CMK (cell line): ENCODE results near the gene TLN1.

ENCODE experiments used
- DNase-seq: peaks from one replicate; pipeline ENCODE4 v3.0.0-alpha.2; 2010; ENCODE audit warnings: low read depth

Gene TLN1

DNA sequence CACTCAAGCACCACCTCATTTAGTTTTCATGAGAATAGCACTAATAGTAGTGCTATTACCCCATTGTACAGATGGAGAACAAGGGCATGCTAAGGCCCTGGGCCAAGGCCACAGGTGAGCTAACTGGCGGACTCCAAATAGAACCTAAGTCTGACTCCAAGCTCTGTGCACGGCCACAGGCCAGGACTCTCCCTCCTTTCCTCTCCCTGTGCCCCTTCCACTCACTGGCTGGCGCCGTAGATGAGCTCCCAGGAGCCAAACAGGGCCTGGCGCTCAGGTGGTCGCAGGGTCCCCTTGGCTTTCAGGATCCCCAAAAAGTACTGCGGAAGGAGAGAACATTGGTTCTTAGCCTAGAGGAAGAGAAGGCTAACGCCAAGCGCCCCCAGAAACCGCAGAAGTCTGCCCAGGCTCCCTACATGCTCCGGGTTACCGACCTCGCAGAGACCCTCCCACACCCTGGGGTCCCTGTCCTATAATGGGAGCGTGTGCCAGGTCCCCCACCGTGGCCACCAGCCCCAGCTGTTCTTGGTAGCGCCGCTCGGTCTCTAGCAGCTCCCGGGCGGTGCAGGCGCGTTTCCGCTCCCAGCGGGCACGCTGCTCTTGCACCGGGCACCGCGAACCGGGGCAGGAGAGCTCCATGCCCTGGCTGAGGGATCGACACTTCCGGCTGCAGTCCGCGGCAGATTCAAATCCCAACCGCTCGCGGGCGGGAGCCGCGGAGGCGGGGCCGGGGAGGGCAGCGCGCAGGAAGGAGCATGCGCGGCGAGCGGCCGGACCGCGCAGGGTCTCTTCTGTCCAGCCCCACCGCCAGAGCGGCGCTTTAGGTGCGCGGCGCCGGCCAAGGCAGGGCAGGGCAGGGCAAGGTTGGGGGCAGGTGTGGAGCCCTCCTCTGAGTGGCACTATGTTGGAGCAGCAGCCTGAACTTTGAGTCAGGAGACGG, 67.2 kb downstream of the TLN1 start, which contains the start of gene ARHGEF39:
TSS of gene ARHGEF39 (minus strand) at position 665 of the 940 bp plus-strand sequence. CDS start at position 639, 26 bp downstream.
- DNase-seq = peak; percentile 75

DNA sequence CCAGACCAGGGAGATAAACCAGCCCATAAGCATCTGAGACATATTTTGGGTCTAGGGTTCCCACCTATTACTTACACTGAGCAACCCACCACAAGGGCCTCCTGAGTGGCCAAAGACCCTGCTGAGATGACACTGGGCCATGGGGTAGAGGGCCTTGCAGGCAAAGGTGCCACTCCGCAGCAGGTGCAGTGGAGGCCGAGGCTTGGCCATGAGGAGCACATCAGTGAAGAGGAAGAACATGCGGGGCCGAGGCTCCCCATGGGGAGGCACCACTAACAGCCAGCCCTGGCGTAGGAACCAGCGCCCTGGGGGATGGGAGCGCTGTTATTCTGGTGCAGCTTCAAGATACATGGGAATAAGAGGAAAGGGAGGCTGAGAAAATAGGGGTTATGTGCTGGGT, 69.6 kb downstream of the TLN1 start:
- no peak for DNase-seq

DNA sequence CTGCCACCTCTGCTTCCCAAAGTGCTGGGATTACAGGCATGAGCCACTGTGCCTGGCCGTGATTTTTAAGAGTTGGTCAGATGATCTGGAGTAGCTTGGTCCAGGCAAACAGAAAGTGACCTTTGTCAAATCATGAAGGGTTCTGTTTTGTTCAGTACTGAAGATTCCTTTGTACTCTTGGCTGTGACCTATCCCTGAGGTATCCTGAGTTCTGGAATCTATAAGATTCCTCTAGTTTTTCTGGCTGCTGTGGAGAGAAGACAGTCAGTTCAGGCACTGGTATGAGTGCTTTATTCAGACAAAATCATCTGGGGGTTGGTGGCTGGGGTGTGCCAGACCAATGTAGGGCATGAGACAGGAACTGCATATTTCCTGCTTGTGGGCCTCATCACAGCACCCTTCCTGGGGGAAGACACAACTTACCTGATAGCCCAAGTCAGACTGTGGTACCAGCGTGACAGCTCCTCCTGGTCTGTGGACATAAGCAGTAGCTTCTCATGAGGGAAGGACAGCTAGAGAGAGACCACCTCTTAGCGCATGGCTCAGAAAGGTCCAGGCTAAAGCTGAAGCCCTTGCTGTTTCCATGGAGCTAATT, 70.1 kb downstream of the TLN1 start:
- no peak for DNase-seq

DNA sequence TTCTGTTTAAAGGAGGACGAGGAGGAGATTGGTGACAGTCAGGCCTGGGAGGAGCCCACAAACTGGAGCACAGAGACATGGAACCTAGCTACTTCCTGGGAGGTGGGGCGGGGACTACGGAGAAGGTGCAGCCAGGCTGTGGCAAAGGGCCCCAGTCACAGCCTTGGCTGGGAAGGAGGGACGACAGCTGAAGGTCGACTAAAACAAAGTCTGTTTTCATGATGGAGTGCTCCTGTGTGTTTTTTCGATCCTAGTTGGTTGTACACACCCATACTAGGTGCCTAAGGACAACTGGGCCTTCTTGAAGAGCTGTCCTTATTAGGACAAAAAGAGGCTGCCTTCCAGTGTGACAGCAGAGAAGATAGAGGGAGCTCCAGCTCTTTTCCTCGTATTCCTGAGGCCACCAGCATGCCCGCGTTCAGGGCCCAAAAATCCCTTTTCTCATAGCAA, 71.0 kb downstream of the TLN1 start:
- no peak for DNase-seq

DNA sequence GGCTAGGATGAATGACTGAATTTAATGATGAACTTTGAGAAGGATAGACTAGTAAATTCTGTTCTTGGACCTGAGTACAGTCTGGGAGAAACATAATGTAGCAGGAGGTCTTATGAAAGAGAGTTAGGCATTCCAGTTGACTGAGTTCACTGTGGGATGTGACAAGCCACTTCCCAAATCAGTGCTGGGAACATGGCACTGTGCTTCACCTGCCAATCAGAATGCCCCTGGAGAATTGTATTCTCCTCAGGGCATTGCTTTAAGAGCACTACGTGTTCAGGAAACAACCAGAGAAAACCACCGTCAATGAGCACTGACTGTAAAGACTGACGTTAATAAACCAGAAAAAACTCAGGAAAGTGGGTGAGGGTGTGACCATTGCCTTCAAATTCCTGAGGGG, 72.7 kb downstream of the TLN1 start:
- no peak for DNase-seq

DNA sequence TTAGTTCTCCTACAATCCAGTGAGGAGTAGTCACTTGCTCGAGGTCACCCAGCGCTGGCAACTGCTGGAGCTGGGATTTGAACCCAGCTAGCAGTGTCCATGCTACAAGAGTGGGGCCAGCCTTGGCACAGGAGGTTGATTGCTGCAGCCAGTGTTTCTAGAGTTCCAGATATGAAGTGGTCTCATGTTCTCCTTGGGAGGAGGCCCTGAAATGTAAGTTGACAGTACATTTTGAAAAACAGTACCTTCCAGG, 73.1 kb downstream of the TLN1 start:
- no peak for DNase-seq

DNA sequence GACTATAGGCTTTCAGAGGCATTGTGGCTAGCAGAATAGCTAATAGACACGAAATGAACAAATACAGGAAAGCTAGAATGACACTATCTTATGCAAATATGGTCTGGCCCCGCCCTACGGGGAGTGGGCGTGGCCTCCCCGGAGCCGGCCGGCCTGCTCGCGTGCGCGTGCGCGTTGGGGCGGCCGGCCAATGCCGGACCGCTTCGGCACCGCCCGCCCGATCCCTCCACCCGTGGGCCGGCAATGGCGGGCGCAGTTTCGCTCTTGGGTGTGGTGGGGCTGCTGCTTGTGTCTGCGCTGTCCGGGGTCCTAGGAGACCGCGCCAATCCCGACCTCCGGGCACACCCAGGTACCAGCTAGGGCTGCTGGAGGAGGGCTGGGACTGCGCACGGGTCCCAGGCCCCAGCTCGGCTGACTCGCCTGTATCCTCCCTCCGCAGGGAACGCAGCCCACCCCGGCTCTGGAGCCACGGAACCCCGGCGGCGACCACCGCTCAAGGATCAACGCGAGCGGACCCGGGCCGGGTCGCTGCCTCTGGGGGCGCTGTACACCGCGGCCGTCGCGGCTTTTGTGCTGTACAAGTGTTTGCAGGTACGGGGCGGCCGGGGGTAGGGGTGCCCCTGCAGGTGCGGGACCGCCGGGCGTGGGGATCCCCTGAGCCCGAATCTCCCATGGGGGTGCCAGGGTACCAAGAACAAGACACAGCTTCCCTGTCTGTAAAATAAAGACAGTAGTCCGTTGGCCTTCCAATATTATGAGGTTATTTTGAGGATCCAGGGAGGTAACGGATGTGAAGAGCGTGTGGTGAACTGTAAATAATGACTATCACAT, 73.6 kb downstream of the TLN1 start, which contains the start of gene CCDC107:
TSS of gene CCDC107 (plus strand) at position 156 of the 831 bp plus-strand sequence. CDS start at position 244, 88 bp downstream.
- peak; percentile 62 for DNase-seq

DNA sequence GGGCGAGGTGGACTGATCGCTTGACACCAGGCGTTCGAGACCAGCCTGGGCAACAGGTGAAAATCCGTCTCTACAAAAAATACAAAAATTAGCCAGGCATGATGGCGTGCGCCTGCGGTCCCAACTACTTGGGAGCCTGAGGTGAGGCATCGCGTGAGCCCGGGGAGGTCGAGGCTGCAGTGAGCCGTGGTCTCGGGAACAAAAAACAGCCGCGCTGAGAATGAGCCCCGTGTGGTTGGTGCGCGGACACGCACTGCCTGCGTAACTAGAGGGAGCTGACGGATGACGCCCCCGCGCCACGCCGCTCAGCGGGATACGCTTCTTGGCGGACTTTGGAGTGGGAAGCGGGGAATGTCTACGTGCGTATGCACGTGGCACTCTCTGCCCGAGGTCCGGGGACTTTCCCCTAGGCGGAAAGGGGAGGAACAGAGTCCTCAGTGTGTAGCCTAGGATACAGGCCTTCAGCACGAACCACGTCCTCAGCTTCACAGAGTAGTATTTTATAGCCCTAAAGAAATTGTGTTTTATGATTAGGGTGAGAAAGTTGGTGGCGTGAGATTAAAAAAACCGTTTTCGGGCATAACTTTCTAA, 74.4 kb downstream of the TLN1 start, which contains the start of gene RMRP:
TSS of gene RMRP (minus strand) at position 474 of the 591 bp plus-strand sequence.
- peak; percentile 98 for DNase-seq

DNA sequence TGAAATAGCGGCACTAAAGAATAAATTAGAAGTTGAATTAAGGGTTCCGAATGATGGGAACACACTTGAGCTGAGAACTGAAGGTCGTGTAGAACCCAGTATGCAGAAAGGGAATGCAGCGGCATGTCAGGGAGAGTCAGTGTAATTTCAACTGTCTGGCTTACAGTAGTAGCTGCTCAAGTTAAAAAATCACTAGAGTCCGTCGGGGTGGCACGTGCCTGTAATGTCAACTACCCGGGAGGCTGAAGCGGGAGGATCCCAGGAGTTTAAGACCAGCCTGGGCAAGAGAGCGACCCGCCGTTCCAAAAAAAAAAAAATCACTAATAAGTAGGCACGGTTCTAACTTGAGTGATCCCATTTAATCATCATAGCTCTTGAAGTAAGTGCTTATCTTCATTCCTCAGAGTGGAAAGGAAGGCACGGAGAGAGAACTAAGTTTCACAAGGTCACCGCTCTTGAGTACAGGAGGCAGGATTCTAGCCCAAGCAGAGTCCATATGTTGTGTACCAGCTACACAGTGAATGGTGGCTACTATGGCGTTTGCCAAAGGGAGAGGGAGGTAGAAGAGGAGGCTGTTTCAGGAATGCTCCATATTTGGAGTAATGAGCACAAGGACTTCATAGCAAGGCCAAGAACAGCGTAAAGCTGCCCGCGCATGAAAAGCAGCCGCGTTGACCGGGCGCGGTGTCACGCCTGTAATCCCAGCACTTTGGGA, 75.0 kb downstream of the TLN1 start:
- no peak for DNase-seq

DNA sequence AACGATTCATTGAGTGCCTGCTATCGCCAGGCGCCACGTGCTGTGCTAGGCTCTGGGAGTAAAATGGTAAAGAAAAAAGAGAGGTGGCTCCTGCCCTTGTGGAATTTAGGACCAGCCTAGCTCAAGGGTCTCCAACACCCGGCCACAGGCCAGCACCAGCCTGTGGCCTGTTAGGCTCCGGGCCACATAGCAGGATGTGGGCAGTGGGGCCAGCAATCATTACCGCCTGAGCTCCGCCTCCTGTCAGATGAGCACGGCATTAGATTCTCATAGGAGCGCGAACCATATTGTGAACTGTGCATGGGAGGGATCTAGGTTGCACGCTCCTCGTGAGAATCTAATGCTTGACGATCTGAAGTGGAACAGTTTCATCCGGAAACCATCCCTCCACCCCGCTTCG, 75.6 kb downstream of the TLN1 start:
- DNase-seq = peak; percentile 65

DNA sequence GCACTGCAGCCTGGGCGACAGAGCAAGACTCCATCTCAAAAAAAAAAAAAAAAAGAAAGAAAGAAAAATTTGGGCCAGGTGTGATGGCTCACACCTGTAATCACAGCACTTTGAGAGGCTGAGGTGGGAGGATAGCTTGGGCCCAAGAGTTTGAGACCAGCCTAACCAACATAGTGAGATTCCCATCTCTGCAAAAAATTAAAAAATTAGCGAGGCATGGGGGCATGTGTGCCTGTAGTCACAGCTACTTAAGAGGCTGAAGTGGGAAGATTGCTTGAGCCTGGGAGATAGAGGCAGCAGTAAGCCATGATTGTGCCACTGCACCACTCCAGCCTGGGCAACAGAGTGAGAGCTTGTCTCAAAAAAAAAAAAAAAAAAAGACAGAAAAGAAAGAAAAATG, 78.4 kb downstream of the TLN1 start:
- no peak for DNase-seq

DNA sequence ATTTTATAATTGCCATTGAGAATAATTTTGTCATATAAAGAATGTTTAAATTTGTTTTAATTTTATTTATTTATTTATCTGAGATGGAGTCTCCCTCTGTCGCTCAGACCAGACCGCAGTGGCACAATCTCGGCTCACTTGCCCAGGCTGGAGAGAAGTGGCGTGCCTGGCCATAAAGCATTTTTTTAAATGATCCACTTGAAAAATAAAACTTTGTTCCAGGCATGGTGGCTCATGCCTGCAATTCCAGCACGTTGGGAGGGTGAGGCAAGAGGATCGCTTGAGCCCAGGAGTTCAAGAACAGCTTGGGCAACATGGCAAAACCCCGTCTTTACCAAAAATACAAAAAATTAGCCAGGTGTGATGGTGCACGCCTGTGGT, 79.2 kb downstream of the TLN1 start:
- no peak for DNase-seq

DNA sequence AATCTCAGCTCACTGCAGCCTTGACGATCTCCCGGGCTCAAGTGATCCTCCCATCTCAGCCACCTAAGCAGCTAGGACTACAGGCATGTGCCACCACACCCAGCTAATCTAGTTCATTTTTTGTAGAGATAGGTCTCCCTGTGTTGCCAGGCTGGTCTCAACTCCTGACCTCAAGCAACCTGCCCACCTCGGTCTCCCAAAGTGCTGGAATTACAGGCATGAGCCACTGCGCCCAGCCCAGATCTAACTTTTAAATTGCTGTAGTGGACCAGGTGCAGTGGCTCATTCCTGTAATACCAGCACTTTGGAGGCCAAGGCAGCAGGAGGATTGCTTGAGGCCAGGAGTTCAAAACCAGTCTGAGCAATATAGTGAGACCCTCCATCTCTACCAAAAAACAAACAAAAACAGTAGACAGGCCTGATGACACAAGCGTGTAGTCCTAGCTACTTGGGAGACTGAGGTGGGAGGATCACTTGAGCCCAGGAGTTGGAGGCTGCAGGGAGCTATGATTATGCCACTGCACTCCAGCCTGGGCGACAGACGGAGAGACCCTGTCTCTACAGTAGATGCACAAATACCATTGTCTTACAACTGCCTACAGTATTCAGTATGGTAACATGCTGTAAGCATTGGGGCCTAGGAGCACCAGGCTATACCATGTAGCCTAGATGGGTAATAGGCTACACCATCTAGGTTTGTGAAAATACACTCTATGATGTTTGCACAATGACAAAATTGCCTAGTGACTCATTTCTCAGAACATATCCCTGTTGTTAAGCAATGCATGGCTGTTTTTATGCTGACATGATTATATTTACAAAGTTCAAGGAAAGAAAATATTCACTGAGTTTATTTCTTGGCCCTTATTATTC, 79.8 kb downstream of the TLN1 start:
- DNase-seq = no peak

DNA sequence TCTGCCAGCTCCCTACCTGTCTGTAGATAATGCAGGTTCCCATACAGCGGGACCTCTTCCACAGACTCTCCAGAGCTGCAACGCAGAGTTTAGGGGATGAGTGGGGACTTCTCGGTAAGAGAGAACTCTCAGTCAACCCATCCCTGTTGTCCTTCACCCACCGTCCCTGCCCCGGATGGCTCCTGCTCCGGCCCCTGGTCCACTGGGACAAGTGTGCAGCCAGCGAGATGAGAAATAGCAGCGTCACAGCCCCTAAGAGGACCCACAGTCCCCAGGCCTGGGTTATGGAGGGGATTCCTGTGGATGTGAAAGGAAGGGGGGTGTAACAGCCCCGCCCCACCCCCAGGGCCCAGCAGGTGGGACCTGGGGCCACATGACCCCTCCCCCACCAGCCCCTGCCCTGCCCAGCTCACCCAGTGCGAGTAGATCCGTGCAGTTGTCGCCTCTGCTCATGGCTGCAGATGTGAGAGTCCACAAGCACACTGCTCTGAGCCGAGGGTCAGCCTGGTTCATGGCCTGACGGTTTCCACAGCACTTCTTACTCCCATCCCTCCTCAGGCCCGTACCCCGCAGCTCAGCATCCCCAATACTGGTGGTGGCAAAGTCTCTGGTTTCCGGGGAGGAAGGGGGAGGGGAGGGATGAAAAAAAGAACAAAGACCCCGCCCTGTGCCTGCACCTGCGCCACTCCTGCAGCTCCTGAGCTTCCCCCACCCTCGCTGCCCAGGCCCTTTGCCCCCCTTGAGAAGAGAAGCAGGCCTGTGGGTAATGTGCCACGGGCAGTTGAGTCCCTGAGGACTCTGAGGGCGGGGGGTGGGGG, 81.4 kb downstream of the TLN1 start, which contains the start of gene SIT1:
TSS of gene SIT1 (minus strand) at position 591 of the 818 bp plus-strand sequence. CDS start at position 513, 78 bp downstream.
- no peak for DNase-seq

DNA sequence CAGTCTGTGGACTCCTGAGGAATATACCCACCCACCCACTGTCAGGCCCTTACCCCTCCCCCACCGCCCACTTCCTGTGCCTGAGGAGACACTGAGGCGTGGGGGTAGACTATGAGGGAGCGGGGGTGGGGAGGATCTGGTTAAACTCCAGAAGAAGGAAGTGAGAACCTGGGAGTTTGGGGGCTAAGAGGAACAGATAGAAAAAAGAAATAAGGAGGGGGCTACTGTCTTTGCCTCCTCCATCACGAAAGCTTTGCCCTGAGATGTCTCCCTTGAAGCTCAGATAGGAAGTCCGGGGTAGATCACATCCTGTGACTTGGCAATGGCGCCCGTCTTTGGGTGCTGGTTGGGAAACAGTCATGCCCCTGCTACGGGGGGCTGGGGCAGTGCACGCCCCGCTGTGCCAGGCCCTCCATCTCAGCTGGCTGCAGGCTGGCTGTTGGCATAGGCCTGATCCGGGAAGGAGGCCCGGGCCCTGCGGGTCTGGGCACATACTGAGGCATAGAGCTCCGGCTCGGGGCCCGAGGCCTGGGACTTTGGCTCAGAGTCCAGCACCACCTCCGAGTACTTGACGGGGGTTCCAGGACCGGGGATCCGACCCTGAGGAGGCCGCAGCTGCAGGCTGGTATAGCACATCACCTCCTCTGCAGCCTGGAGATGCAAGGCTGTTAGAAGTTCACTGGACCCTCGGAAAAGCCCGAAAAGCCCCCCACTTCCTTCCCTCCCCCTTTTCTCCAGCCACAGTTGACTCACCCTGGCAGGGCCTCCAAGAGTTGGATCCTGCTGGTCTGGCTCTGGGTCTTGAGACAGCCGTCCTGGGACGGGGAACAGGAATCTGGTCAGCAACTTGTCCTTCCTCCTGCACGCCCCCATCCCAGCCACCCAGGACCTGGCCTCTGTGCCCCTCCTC, 82.3 kb downstream of the TLN1 start:
- peak; percentile 67 for DNase-seq
